DND-41 (cell line): Measurements from ENCODE around the gene ZSCAN21.
"Not testable (repeated sequence)": the region's sequence is repeated elsewhere in the genome, so short reads cannot be mapped to it uniquely, and the experiment has no call there.

Experiments used
- EZH2 ChIP-seq: IDR thresholded peaks from 3 replicates; pipeline ENCODE4 v1.6.1; 2012; ENCODE audit warnings: borderline replicate concordance, low read depth, mild to moderate bottlenecking, moderate library complexity, low read length, inconsistent platforms; ENCODE audit not compliant: severe bottlenecking
- TF ChIP-seq, protein P1 (sequence below): IDR thresholded peaks from 2 replicates; pipeline ENCODE4 v1.5.1; 2012; ENCODE audit warnings: borderline replicate concordance, low read length, moderate library complexity, mild to moderate bottlenecking; ENCODE audit not compliant: poor library complexity, severe bottlenecking; ENCODE audit errors: extremely low read depth

DNA sequence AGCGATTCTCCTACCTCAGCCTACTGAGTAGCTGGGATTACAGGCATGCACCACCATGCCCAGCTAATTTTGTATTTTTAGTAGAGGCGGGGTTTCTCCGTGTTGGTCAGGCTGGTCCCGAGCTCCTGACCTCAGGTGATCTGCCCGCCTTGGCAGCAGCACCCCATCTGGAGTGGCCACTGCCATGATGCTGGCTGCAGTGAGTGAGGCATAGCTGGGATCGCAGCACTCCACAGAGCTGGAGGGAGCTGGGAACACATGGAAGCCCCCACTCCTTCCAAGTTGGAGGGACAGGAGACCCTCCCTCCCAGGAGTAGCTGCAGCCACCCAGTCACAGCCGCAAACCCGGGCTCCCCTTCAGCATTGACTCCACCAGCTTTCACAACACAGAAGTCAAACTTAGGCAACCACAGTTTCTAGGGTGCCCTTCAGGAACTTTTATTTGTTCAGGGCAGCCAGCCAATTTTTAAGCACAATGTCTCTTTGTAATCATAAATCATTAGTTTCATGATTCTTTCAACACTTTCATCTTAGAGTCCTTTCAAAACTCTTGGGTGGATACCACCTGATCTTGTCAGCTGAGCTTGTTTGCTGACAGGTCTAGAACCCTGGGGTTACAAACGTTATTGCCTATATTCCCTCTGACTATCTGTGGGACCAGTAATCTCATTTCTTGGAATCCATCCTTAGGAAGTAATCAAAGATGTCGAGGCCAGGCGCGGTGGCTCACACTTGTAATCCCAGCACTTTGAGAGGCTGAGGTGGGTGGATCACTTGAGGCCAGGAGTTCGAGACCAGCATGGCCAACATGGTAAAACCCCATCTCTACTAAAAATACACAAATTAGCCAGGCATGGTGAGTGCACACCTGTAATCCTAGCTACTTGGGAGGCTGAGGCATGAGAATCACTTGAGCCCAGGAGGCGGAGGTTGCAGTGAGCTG lies 36.9 kb upstream of the ZSCAN21 start:
- TF ChIP-seq, protein P1, sequence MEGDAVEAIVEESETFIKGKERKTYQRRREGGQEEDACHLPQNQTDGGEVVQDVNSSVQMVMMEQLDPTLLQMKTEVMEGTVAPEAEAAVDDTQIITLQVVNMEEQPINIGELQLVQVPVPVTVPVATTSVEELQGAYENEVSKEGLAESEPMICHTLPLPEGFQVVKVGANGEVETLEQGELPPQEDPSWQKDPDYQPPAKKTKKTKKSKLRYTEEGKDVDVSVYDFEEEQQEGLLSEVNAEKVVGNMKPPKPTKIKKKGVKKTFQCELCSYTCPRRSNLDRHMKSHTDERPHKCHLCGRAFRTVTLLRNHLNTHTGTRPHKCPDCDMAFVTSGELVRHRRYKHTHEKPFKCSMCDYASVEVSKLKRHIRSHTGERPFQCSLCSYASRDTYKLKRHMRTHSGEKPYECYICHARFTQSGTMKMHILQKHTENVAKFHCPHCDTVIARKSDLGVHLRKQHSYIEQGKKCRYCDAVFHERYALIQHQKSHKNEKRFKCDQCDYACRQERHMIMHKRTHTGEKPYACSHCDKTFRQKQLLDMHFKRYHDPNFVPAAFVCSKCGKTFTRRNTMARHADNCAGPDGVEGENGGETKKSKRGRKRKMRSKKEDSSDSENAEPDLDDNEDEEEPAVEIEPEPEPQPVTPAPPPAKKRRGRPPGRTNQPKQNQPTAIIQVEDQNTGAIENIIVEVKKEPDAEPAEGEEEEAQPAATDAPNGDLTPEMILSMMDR = not testable (repeated sequence)
- not testable (repeated sequence) for TF ChIP-seq EZH2
